Stimulated activated effector memory CD8-positive, alpha-beta T cell treated with anti-CD3 and anti-CD28 coated beads, Interleukin-12 subunit alpha, Interleukin-12 subunit beta, amount 100 ng/mL, for 72 hours (primary cell): Measurements from ENCODE around the gene PAK6.
A peak's percentile ranks its signal among the peaks of the same experiment; 100 is the strongest.

Experiments used
- ATAC-seq: fragments of 150-1000 bp; cut with Tn5 transposase; 2 replicates; pipeline ENCODE4 v1.10.0; 2021
- DNase-seq, 2 donors: peaks; one replicate each; pipeline ENCODE4 v3.0.0; 2021 to 2022; ENCODE audit warnings: low spot score in 2 of 2
- H3K27ac Mint-ChIP-seq: one replicate; pipeline ENCODE4 v1.8.0; 2022; ENCODE audit warnings: mild to moderate bottlenecking, mixed read lengths
- H3K36me3 Mint-ChIP-seq: one replicate; pipeline ENCODE4 v1.8.0; 2022; ENCODE audit warnings: mild to moderate bottlenecking, mixed read lengths
- H3K4me1 Mint-ChIP-seq: one replicate; pipeline ENCODE4 v1.8.0; 2022; ENCODE audit warnings: mixed read lengths
- H3K4me3 Mint-ChIP-seq: one replicate; pipeline ENCODE4 v1.8.0; 2022; ENCODE audit warnings: mild to moderate bottlenecking, mixed read lengths
- H3K9me3 Mint-ChIP-seq: one replicate; pipeline ENCODE4 v1.8.0; 2022; ENCODE audit warnings: mixed read lengths

Gene PAK6

DNA sequence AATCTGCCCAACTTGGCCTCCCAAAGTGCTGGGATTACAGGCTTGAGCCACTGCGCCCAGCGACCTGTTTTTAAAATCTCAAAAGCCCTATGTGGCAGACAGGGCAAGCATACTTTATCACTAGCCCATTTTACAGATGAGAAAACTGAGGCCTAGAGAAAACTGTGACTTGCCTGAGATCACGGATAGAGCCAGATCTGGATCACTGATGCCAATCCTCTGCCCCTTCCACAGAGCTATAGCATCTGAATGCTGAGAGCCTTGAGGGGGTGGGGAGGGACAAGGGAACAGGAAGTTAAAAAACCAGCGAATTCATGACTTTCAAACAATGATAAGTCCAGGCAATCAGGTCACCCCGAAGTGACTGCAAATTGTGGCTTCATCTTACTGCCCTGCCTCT, 36.7 kb downstream of the PAK6 start:
- H3K27ac Mint-ChIP-seq: no peak overlapping the region
- no peaks in the 10 kb centered on the region for H3K36me3 Mint-ChIP-seq
- H3K9me3 Mint-ChIP-seq: no peaks in the 10 kb centered on the region
- ATAC-seq: no peak
- DNase-seq: no peak
- H3K4me3 Mint-ChIP-seq: no peak overlapping the region
- H3K4me1 Mint-ChIP-seq: peaks cover 11% of the 10 kb centered on the region

DNA sequence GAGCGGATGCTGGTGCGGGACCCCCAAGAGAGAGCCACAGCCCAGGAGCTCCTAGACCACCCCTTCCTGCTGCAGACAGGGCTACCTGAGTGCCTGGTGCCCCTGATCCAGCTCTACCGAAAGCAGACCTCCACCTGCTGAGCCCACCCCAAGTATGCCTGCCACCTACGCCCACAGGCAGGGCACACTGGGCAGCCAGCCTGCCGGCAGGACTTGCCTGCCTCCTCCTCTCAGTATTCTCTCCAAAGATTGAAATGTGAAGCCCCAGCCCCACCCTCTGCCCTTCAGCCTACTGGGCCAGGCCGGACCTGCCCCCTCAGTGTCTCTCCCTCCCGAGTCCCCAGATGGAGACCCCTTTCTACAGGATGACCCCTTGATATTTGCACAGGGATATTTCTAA, 37.1 kb downstream of the PAK6 start:
- peaks cover 11% of the 10 kb centered on the region for H3K4me1 Mint-ChIP-seq
- H3K4me3 Mint-ChIP-seq: no peak overlapping the region
- H3K9me3 Mint-ChIP-seq: no peaks in the 10 kb centered on the region
- peak overlapping the region; percentile 17 for H3K27ac Mint-ChIP-seq
- DNase-seq (no peak), ATAC-seq (no peak)
- H3K36me3 Mint-ChIP-seq: no peaks in the 10 kb centered on the region

DNA sequence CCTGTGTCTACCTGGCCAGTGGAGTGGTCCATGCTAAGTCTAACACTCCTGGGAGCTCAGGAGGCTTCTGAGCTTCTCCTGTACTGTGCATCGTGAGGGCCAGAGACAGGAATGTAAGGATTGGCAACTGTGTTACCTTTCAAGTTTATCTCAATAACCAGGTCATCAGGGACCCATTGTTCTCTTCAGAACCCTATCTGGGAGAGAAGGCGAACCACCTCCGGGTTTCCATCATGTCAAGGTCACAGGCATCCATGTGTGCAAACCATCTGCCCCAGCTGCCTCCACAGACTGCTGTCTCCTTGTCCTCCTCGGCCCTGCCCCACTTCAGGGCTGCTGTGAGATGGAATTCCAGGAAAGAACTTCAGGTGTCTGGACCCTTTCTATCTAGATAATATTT, 38.1 kb downstream of the PAK6 start:
- Mint-ChIP-seq H3K27ac (no peak overlapping the region), H3K9me3 (no peaks in the 10 kb centered on the region), H3K4me1 (peaks cover 11% of the 10 kb centered on the region), H3K36me3 (no peaks in the 10 kb centered on the region), H3K4me3 (no peak overlapping the region)
- DNase-seq (no peak), ATAC-seq (no peak)

DNA sequence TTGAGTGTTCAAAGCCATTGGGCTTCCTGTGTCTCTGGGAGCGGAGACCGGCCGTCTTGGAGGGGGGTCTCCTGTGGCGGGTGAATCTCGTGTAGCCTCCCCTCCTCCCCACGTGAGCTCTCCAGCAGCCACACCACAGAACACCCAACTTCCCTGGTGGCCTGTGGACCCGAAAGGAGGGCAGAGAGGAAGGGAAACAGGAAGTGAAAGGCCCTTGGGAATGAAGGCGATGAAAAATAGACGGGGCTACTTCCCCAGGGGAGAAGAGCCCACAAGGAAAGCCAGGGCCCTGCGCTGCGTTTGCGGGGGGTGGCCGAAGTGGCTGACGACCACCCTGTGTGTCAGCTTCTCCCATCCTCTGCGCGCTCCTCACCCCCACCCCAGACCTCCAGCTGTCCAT, 38.6 kb downstream of the PAK6 start:
- Mint-ChIP-seq H3K36me3 (no peaks in the 10 kb centered on the region), H3K27ac (no peak overlapping the region), H3K4me1 (peaks cover 11% of the 10 kb centered on the region), H3K9me3 (no peaks in the 10 kb centered on the region), H3K4me3 (no peak overlapping the region)
- ATAC-seq (no peak), DNase-seq (no peak)

DNA sequence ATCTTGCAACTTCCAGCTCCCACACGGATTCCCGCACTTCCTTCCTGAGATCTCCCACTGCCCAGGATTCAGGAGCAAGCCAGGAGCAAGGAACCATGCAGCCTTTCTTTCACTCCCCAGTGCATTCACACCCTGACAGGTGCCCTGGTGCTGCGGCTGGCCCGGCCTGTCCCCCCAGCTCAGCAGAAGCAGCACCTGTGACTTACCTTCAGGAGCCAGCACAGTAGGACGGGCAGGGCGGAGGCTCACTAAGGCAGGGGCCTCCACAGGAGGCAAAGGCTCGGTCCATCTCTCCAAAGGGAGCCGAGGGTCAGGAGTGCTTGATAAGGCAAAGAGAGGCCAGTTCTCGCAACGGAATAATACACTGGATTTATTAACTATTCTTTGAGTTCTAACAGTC, 39.2 kb downstream of the PAK6 start:
- Mint-ChIP-seq H3K9me3 (no peaks in the 10 kb centered on the region), H3K27ac (no peak overlapping the region), H3K4me3 (no peak overlapping the region), H3K4me1 (peaks cover 11% of the 10 kb centered on the region), H3K36me3 (no peaks in the 10 kb centered on the region)
- DNase-seq (no peak), ATAC-seq (no peak)

DNA sequence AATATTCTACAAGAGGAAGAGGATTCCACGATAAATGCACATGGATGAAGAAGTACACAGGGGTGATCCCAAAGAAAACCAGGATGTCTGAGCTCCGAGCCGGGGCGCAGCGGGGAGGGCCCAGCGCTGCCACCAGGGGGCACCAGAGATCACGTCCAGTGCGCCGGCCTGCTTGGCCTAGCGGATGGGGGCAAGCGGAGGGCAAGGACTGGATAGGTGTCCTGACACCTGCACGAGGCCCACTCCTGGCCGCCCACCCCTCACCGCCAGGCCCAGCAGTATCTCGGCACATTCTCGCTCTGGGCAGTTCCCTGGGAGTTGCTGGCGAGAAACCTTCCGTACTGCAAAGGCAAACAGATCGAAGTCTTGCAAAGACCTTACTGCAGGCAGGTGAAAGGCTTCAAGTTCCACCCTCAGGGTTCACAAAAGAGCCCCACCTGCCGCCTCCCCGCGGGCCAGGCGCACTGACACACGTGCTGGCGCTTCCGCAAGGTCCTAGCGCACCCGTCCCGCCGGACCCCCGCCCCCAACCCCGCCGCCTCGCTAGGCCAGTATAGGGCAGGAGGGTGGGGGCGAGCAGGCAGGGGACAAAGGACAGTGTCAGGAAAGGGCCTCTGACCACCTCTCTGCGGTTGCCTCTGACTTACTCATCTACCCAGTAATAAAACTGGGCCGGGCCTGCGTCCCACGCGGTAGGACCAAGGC, 40.7 kb downstream of the PAK6 start:
- no peak overlapping the region for H3K27ac Mint-ChIP-seq
- no peak overlapping the region for H3K4me3 Mint-ChIP-seq
- no peaks in the 10 kb centered on the region for H3K36me3 Mint-ChIP-seq
- DNase-seq (peak; percentile 80 to 88), ATAC-seq (peak; percentile 53)
- H3K9me3 Mint-ChIP-seq: no peaks in the 10 kb centered on the region
- peaks cover 8% of the 10 kb centered on the region for H3K4me1 Mint-ChIP-seq

DNA sequence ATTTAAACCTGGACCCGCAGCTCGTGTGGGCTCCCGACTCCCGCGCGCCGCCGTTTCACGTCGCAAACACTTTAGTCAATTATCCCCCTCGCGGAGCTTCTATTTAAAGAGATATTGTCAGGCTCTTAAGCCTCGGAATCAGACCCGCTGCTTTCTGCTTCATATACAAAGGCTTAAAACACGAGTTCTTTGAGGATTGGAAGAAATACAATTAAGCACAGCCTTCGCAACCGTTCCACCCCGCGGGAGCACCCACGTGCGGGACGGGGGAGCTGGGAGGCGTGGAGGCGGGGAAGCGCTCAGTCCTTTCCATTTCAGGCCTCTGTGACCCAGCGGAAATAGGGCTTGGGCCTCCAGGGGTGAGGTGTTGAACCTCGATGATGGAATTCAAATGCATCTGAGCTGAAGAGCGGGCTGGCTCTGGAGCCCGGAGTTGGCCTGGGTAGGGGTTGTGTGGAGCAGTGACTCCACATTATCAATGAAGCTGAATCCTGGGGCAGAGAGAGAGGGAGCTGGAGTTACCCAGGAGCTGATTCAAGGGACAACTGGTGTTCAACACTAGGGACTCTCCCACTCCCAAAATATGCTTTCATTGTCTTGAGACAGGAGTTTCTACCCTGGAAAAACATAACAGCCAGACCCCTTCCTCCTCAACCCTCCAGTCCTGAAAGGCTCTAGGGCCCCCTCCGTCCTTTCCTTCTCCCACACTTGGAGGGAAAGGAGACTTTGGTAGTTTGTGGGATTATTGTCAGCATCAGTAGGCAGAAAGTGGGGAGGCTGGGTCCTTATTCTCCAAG, 41.6 kb downstream of the PAK6 start:
- DNase-seq: no peak
- Mint-ChIP-seq H3K4me1 (peaks cover 5% of the 10 kb centered on the region), H3K36me3 (no peaks in the 10 kb centered on the region), H3K27ac (no peak overlapping the region), H3K4me3 (peak overlapping the region; percentile 52), H3K9me3 (no peaks in the 10 kb centered on the region)
- no peak for ATAC-seq

DNA sequence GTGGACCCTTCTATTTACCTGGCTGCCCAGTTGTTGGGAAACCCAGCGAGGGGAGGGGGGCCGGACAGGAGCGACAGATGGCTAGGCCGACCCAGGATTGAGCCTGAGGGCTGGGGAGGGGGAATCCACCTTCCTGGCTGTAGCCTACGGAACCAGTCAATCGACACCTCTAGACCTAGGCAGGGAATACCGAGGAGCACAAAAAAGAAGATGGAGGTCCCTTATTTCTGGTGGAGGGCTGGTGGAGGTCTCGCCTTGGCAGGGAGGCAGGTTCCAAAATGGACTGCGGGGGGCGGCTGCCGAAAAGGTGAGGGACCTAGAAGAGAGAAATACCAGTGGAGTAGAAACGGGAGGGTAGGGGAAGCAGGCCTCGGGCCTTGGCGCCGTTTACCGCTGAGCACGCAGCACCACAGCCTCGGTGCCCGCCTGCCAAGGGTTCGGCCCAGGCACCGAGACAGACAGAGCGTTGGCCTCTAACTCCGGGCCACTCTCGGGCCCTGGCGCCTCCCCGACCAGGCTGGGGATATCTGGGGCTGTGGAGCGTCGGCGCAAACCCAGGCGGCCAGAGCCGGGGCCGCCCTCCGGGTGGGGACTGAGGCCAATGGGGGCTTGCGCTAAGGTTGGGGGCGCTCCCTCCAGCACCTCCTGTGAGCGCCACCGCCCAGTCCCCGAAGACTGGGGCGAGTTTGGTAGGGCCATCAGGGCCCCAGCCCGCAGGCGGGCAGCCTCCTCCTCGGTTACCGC, 42.4 kb downstream of the PAK6 start:
- no peaks in the 10 kb centered on the region for H3K36me3 Mint-ChIP-seq
- peak overlapping the region; percentile 52 for H3K4me3 Mint-ChIP-seq
- DNase-seq: no peak
- H3K4me1 Mint-ChIP-seq: peaks cover 5% of the 10 kb centered on the region
- no peaks in the 10 kb centered on the region for H3K9me3 Mint-ChIP-seq
- ATAC-seq: no peak
- H3K27ac Mint-ChIP-seq: no peak overlapping the region

DNA sequence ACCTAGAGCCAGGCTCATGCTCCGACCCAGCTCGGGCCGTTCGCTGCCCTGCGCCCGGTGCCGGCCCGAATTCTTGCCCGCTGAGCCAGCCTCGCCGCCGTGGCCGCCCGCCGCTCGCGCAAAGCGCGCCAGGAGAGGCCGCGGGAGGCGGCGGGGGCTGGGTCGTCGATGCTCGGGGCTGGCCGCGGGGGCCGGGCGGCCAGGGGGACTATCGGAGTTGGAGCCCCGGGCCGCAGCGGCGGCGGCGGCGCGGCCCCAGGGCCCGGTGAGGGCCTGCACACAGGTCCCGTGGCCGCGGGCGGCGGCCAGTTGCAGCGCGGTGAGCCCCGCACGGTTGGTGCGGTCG, 42.9 kb downstream of the PAK6 start:
- DNase-seq (no peak), ATAC-seq (no peak)
- Mint-ChIP-seq H3K4me1 (peaks cover 5% of the 10 kb centered on the region), H3K27ac (no peak overlapping the region), H3K36me3 (no peaks in the 10 kb centered on the region), H3K9me3 (no peaks in the 10 kb centered on the region), H3K4me3 (no peak overlapping the region)

DNA sequence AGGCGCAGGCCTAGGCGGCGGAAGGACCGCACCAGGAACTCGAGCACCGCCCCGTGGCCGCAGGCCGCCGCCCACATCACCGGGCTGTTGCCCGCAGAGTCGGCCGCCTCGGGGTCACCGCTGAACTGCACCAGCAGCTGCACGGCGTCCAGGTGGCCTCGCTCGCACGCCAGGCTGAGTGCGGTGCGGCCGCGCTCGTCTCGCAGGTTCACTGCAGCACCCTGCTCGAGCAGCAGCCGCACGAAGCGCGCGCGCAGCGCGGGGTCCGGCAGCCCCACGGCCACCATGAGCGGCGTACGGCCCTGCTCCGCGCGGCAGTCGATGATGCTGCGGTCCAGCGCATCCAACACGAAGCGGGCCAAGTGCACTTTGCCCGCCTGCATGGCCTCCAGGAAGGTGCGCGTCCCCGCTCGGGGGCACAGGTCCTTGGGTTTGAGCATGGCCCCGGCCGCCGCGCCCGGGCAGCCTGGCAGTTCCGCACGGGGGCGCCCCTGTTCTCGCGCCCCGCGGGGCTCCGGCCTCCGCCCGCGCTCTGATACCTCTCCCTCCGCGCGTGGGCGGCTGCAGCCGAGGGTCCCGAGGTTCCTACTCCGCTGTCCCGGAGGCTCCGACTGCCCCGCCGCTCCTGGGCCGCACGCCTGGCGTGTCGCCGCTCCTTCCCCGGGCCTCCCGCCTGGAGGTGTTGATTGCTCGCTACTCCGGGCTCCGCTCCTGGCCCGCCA, 43.4 kb downstream of the PAK6 start:
- DNase-seq (peak; percentile 42 to 82), ATAC-seq (peak; percentile 70)
- peak overlapping the region; percentile 69 for H3K4me3 Mint-ChIP-seq
- no peak overlapping the region for H3K27ac Mint-ChIP-seq
- peaks cover under 1% of the 10 kb centered on the region for H3K36me3 Mint-ChIP-seq
- H3K9me3 Mint-ChIP-seq: no peaks in the 10 kb centered on the region
- peaks cover 5% of the 10 kb centered on the region for H3K4me1 Mint-ChIP-seq

DNA sequence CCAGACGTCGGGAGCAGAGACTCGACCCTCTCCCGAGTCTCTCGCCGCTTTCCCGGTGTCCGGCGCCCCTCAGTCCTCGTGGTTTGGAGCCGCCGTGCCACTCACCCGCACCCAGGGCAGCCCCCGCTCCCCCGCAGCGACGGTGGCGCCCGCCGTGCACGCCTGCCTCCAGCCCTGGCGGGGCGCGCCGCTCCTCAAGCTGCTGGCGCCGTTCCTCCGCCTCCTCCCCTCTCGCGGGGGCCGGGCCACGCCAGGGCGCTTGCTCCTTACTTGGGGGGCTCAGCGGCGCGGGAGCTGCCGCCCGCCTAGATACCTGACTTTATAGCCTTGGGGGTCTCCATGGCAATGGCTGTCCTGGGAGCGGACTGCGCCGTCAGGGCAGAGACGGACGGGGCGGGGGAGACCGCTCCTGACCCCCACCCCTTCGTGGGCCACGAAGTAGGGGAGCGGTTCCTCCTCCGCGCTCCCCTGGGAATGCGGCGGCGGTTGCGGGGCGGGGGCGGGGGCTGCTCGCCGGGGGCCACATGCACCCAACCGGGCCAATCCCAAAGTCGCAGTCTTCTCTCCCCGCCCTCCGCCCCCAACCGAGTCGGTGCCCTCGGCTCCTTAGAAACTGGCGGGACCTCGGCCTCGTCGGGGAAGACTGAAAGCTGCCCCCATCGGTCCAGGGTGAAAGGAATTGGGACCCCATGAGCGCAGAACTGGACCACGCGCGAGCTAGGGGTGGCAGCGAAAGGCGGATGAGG, 44.2 kb downstream of the PAK6 start, which contains the start of gene ANKRD63:
TSS of gene ANKRD63 (minus strand) at position 196 of the 746 bp plus-strand sequence. CDS start 478 bp downstream, outside the sequence.
- ATAC-seq (peak; percentile 68), DNase-seq (peak in 1 of 2 donors; percentile 27)
- no peak within 1 kb of the TSS for H3K27ac Mint-ChIP-seq
- no peaks in the 10 kb centered on the region for H3K9me3 Mint-ChIP-seq
- H3K36me3 Mint-ChIP-seq: peaks cover 5% of the 10 kb centered on the region
- H3K4me3 Mint-ChIP-seq: peak within 1 kb of the TSS; percentile 69
- peaks cover 5% of the 10 kb centered on the region for H3K4me1 Mint-ChIP-seq

DNA sequence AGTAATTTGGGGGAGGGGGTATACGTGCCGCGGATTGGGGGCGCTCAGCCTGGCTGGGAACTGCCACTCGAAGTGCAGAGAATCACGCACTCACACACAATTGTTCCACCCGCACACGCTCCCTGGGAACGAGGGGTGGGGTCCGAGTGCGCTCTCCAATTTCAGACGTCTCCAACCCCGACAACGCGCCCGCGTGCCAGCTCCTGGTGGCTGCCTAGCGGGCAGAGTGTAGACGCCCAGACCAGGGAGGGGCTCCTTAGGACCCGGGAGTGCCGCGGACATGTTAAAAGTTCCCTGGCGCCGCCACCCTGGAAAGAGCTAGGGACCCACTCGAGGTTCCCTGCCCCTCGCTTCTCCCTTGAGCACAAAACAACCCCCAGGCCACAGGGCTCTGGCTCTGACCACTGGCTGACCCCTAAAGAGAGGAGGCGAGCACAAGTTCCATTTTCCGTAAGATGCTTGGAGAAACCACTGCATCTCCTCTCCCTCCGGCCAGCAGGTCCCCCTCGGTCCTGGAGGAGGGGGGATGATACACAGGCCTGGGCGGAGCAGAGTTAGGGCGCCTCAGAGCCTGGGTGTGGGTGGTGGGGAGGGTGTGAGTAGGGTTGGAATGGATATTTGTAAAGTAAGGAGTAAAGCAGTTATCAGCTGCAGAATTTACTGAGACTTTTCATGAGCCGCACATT, 44.9 kb downstream of the PAK6 start:
- Mint-ChIP-seq H3K4me1 (no peaks in the 10 kb centered on the region), H3K27ac (no peak overlapping the region), H3K4me3 (peak overlapping the region; percentile 69), H3K9me3 (no peaks in the 10 kb centered on the region), H3K36me3 (peaks cover 10% of the 10 kb centered on the region)
- ATAC-seq (no peak), DNase-seq (no peak)

DNA sequence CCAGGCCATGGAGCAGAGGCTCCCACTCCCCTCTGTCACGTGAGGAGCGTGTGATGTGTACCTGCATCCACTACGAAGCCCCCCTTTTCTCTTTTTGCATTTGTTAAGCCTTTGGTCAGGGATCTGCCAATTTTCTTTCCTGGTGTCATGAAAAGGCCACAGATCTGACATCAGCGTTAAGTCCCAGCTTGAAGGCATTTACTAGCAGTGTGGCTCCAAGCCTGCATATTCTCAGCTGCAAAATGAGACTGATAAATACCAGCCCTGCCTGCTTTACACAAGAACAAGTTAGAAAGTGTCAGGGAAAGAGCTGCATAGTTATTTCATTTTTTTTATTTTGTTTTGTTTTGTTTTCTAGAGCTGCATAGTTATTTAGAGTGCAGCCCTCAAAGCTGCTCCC, 46.3 kb downstream of the PAK6 start:
- Mint-ChIP-seq H3K27ac (no peak overlapping the region), H3K4me1 (no peaks in the 10 kb centered on the region), H3K36me3 (peaks cover 12% of the 10 kb centered on the region), H3K4me3 (no peak overlapping the region), H3K9me3 (no peaks in the 10 kb centered on the region)
- ATAC-seq: no peak
- DNase-seq: no peak

DNA sequence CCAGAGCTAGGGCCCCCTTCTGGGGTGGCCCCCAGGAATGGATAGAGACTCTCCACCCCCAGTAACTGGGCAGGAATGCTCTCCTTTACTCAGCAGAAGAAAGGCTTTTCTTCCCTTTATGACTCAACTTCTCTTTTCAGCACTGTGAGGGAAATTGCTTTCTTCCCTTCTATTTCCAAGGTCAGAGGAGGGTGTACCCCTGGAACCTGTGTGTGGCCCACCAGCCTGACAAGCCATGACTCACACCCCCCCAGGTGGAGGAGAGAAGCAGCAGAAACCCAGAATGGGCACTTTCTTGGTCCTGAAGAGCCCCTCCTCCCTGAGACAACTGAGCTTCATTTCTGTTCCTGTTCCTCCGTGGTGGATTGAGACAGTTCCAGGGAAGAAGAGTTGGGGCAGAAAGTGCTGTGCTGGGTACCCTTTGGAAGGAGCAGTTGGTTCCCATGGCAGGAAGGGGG, 46.7 kb downstream of the PAK6 start:
- ATAC-seq (no peak), DNase-seq (no peak)
- H3K9me3 Mint-ChIP-seq: no peaks in the 10 kb centered on the region
- peaks cover 12% of the 10 kb centered on the region for H3K36me3 Mint-ChIP-seq
- no peak overlapping the region for H3K27ac Mint-ChIP-seq
- no peaks in the 10 kb centered on the region for H3K4me1 Mint-ChIP-seq
- no peak overlapping the region for H3K4me3 Mint-ChIP-seq
